Measurements from ENCODE around the gene SLC9A5.

Gene SLC9A5

GRCh38 chr16:67252609-67253497 is 4.1 kb downstream of the SLC9A5 start:
- no peak overlapping the region for H3K4me3 ChIP-seq (ENCODE audit: low read depth, low read length)

GRCh38 chr16:67254801-67255552 is 6.2 kb downstream of the SLC9A5 start:
- H3K4me3 ChIP-seq (ENCODE audit: low read depth, low read length): no peak overlapping the region
- TF ChIP-seq CTCF (IDR thresholded peaks at IDR 0.05; ENCODE audit: low read depth, low read length): no peak

More at GRCh38 chr16:67252609-67253497, 4.1 kb downstream of the SLC9A5 start:
- TF ChIP-seq CTCF (IDR thresholded peaks at IDR 0.05; ENCODE audit: low read depth, low read length): no peak

GRCh38 chr16:67255553-67256221 is 6.9 kb downstream of the SLC9A5 start:
- no peak for TF ChIP-seq CTCF (IDR thresholded peaks at IDR 0.05; ENCODE audit: low read depth, low read length)

GRCh38 chr16:67256701-67257230 is 8.0 kb downstream of the SLC9A5 start:
- no peak for TF ChIP-seq CTCF (IDR thresholded peaks at IDR 0.05; ENCODE audit: low read depth, low read length)

More at GRCh38 chr16:67255553-67256221, 6.9 kb downstream of the SLC9A5 start:
- H3K4me3 ChIP-seq (ENCODE audit: low read depth, low read length): no peak overlapping the region

GRCh38 chr16:67257486-67258160 is 8.8 kb downstream of the SLC9A5 start:
- no peak for TF ChIP-seq CTCF (IDR thresholded peaks at IDR 0.05; ENCODE audit: low read depth, low read length)
- H3K4me3 ChIP-seq (ENCODE audit: low read depth, low read length): no peak overlapping the region

More at GRCh38 chr16:67256701-67257230, 8.0 kb downstream of the SLC9A5 start:
- no peak overlapping the region for H3K4me3 ChIP-seq (ENCODE audit: low read depth, low read length)

GRCh38 chr16:67258161-67258835 is 9.5 kb downstream of the SLC9A5 start:
- no peak overlapping the region for H3K4me3 ChIP-seq (ENCODE audit: low read depth, low read length)
- TF ChIP-seq CTCF (IDR thresholded peaks at IDR 0.05; ENCODE audit: low read depth, low read length): no peak

Measured in WI38 (cell line).